SJCRH30 (cell line): ENCODE results near the gene SMU1. TPM values are rescaled to one million over a fixed set of nuclear protein-coding genes. Genes with fewer than 3 reads are reported as not detected.

Source experiments
- DNase-seq, 2 experiments: peaks; one replicate each; pipeline ENCODE4 v3.0.0-alpha.2; 2015 to 2020
- H3K27ac ChIP-seq: fragments of 250-450 bp; sonication (Bioruptor Pico); 2 replicates; pipeline ENCODE4 v1.5.1; 2020; ENCODE audit warnings: mild to moderate bottlenecking, moderate library complexity
- H3K27me3 ChIP-seq: fragments of 250-450 bp; sonication (Bioruptor Pico); 2 replicates; pipeline ENCODE4 v1.5.1; 2020; ENCODE audit warnings: mild to moderate bottlenecking, moderate library complexity
- H3K36me3 ChIP-seq: fragments of 250-450 bp; sonication (Bioruptor Pico); 2 replicates; pipeline ENCODE4 v1.5.1; 2020; ENCODE audit warnings: mild to moderate bottlenecking, moderate library complexity
- H3K4me1 ChIP-seq: fragments of 250-450 bp; sonication (Bioruptor Pico); 2 replicates; pipeline ENCODE4 v1.5.1; 2020; ENCODE audit warnings: mild to moderate bottlenecking, moderate library complexity
- H3K4me3 ChIP-seq: fragments of 250-450 bp; sonication (Bioruptor Pico); 2 replicates; pipeline ENCODE4 v1.5.1; 2020; ENCODE audit warnings: mild to moderate bottlenecking, moderate library complexity
- H3K9me3 ChIP-seq: fragments of 250-450 bp; sonication (Bioruptor Pico); replicated peaks from 2 replicates; pipeline ENCODE4 v1.5.1; 2020; ENCODE audit warnings: mild to moderate bottlenecking, moderate library complexity
- total RNA-seq: library from RNA; depleted of rRNA; stranded (reverse); fragments of >200 nt; shearing (Covaris generic); gene quantifications from 2 replicates; pipeline ENCODE4 v1.2.3, GENCODE V29; 2014

The SMU1 gene
- total RNA-seq, 1 experiment from 2014 or later = 30.4 TPM

DNA sequence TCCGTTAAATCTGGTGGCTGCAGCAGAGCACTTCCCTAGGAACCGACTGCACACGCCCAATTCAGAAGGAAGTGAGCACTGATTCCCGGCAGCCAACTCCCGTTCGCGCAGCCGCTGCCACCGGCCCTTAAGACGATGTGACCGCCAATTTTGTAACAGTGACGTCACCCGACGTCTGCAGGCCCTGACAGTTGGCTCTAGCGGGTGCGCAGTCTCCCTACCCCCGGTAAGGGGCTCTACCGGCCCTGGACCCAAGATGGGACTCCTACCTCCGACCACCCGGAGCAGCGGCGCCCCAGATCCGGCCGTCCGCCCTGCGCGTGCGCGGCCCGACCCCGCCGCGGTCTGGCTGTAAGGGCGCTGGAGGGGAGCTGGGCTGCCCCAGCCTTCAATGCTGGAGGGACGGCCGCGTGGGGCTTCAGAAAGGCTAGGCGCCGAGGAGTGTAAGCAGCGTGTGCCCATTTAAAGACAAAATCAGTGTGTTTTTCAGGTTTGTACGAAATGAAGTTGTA, 32.3 kb downstream of the SMU1 start:
- Histone ChIP-seq H3K4me1 (peaks cover 9% of the 10 kb centered on the region), H3K27me3 (no peaks in the 10 kb centered on the region), H3K9me3 (no peaks in the 10 kb centered on the region), H3K4me3 (peak overlapping the region; percentile 41), H3K27ac (no peak overlapping the region), H3K36me3 (peaks cover 32% of the 10 kb centered on the region)
- peak; percentile 38 to 44 for DNase-seq

DNA sequence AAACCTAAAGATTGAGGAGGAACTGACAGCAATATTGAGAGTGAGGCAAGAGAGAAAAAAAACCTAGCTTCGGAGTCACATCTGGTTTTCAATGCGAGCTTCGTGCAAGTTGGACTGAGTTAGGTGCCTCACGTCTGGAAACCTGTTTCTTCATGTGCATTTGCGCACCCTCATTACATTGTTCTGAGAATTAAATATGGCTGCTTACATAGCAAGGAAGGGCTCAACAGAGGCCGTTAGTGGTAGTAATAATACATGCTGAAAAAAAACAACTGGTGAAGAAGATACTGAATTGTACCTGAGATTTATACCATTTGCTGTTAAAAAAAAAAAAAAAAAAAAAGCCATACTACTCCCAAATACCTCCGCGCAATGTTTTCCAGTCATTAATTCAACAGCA, 32.8 kb downstream of the SMU1 start:
- peaks cover 34% of the 10 kb centered on the region for H3K36me3 ChIP-seq
- H3K27me3 ChIP-seq = no peaks in the 10 kb centered on the region
- peak overlapping the region; percentile 41; the same call in 1 of the 2 replicates for H3K4me3 ChIP-seq
- peaks cover 9% of the 10 kb centered on the region for H3K4me1 ChIP-seq
- no peak for DNase-seq
- H3K9me3 ChIP-seq = no peaks in the 10 kb centered on the region
- H3K27ac ChIP-seq = no peak overlapping the region

DNA sequence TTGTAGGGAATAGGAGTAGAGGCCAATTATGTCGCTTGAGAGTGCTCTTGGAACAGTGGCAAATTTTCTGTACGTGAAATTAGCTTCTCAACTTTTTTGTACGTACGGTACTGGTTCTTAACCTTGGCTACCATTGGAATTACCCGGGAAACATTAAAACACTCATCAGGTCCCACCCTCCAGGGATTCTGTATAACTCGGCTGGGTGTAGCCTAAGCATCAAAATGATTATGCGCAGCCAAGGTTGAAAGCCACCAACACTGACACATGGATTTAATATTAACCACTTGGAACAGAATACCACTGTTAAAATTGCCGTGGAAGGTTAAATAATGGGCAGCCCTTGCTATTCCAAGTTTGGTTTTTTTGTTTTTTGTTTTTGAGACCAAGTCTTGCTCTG, 34.0 kb downstream of the SMU1 start:
- Histone ChIP-seq H3K4me3 (no peak overlapping the region), H3K27ac (no peak overlapping the region)
- DNase-seq = no peak

DNA sequence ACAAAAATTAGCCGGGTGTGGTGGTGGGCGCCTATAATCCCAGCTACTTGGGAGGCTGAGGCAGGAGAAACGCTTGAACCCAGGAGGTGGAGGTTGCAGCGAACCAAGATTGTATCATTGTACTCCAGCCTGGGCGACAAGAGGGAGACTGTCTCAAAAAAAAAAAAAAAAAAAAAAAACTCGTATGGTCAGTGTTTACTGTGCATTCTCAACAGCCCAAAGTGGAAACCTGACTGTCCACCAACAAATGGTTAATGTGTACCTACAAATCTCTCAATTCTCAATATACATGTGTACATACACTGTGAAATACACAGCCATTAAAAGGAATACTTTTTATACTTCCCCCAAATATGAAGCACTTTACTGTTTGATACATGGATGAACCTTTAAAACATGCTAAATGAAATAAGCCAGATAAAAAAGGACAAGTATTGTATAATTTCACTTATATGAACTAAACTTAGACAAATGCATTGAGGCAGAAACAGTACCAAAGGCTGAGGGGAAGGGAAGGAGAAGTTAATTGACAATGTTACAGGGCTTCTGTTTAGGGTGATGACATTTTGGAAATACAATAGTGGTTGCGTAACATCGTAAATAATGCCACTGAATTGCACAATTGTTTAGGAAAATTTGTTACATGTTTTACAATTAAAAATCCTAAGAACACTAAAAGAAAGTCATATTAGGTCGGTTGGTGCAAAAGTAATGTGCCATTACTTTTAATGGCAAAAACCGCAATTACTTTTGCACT, 34.9 kb downstream of the SMU1 start:
- Histone ChIP-seq H3K27ac (peak overlapping the region; percentile 51; the same call in 1 of the 2 replicates), H3K4me3 (no peak overlapping the region), H3K9me3 (no peaks in the 10 kb centered on the region), H3K4me1 (peaks cover 9% of the 10 kb centered on the region), H3K27me3 (no peaks in the 10 kb centered on the region), H3K36me3 (peaks cover 40% of the 10 kb centered on the region)
- no peak for DNase-seq

More for the DNA sequence above, 34.0 kb downstream of the SMU1 start:
- peaks cover 9% of the 10 kb centered on the region for H3K4me1 ChIP-seq
- H3K36me3 ChIP-seq = peaks cover 35% of the 10 kb centered on the region
- no peaks in the 10 kb centered on the region for H3K27me3 ChIP-seq
- H3K9me3 ChIP-seq = no peaks in the 10 kb centered on the region

DNA sequence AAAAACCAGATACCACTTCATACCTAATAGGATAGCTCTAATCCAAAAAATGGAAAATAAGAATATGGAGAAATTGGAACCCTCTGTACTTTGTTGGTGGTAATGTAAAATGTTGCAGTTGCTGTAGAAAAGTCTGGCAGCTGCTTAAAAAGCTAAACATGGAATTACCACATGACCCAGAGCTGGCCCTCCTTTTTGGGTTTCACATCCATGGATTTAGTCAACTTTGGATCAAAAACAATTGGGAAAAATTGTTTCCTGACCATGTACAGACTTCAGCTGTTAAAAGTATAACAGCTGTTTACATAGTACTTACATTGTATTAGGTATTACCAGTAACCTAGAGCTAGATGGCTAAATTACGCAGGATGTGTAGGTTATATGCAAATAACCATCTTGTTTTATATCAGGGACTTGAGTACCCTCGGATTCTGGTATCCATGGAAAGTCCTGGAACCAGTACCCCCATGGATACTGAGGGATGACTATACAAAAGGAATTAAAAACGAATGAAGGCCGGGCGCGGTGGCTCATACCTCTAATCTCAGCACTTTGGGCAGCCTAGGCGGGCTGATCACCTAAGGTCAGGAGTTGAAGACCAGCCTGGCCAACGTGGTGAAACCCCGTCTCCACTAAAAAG, 35.6 kb downstream of the SMU1 start:
- Histone ChIP-seq H3K9me3 (no peaks in the 10 kb centered on the region), H3K27ac (peak overlapping the region; percentile 51; the same call in 1 of the 2 replicates), H3K4me3 (no peak overlapping the region), H3K36me3 (peaks cover 41% of the 10 kb centered on the region), H3K4me1 (peaks cover 9% of the 10 kb centered on the region), H3K27me3 (no peaks in the 10 kb centered on the region)
- peak; percentile 12 to 50 for DNase-seq

DNA sequence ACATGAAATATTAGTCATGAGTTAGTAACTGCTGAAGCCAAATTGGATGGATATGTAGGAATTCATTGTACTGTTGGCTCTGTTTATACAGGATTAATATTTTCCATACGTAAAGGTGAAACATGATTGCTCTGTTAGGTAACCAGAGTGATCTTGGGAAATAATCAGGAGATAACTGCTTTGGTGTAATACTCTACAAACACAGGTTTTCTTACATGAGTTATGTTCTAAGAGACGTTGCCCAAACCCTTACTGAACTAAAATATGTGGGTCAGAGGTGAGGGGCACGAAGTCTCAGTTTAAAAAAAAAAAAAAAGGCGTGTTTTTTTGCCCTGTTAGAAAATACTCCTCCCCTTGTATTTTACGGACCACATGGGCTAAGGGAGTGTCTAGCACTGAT, 43.6 kb downstream of the SMU1 start:
- no peak for DNase-seq
- no peaks in the 10 kb centered on the region for H3K9me3 ChIP-seq
- H3K27ac ChIP-seq = no peak overlapping the region
- H3K4me1 ChIP-seq = no peaks in the 10 kb centered on the region
- no peaks in the 10 kb centered on the region for H3K27me3 ChIP-seq
- H3K4me3 ChIP-seq = no peak overlapping the region
- peaks cover 93% of the 10 kb centered on the region for H3K36me3 ChIP-seq

DNA sequence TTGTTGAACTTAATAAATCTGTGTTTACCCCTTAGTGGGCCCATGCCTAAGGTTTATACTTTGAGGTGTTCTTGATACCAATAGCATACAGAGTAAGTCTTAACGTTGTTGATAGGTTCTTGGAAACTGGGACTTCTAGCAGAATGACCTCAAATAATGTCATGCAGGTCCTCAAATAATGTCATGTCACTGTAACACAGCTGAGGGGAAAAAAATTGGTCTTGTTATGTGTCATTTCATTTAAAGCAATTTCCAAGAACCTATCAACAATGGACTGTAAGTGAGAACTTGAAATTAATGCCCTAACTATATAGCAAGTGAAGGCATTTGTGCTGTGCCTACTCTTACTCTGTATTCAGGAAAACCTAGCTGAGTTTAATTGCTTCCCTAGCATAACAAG, 44.2 kb downstream of the SMU1 start:
- Histone ChIP-seq H3K9me3 (no peaks in the 10 kb centered on the region), H3K4me3 (no peak overlapping the region), H3K36me3 (peaks cover 91% of the 10 kb centered on the region), H3K4me1 (no peaks in the 10 kb centered on the region), H3K27me3 (no peaks in the 10 kb centered on the region), H3K27ac (no peak overlapping the region)
- no peak for DNase-seq

DNA sequence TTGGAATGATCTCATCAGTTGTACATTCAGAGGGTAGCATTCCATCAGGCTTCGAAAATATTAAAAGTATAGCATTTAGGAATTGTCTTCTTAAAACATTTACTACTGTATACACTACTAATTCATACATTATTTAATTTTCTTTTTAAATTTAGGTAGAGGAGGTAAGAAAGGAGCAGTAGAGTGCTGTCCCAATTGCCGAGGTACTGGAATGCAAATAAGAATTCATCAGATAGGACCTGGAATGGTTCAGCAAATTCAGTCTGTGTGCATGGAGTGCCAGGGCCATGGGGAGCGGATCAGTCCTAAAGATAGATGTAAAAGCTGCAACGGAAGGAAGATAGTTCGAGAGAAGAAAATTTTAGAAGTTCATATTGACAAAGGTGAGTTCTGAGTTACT, 46.2 kb downstream of the SMU1 start:
- H3K36me3 ChIP-seq = peaks cover 84% of the 10 kb centered on the region
- no peak overlapping the region for H3K27ac ChIP-seq
- H3K4me1 ChIP-seq = no peaks in the 10 kb centered on the region
- no peaks in the 10 kb centered on the region for H3K9me3 ChIP-seq
- no peak overlapping the region for H3K4me3 ChIP-seq
- H3K27me3 ChIP-seq = no peaks in the 10 kb centered on the region
- DNase-seq = no peak

DNA sequence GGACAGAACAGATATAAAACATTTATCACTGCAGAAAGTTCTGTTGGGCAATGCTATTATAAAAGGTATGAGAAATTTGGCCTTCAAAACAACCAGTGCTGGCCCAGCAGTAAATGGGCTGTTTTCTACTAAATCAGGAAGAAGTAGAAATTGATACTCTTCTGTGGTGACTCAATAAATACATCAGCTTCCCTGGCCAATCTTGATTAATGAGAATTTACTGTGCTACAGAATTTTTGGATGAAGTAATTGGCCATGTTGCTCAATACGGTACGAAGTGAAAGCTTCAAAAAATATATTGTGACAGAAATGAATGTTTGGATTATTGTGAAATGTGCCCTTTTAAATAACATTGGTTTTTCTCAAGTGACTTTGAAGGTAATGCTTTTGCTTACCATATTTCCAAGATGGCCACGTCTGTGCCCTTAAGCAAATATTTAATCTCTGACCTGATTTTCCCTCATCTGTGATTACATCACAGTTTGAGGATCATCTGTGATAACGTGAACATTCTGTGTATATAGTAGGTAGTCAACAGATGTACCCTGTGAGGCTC, 47.2 kb downstream of the SMU1 start:
- no peaks in the 10 kb centered on the region; the same call in 1 of the 2 replicates for H3K4me1 ChIP-seq
- H3K9me3 ChIP-seq = no peaks in the 10 kb centered on the region
- no peak overlapping the region for H3K4me3 ChIP-seq
- no peak for DNase-seq
- no peaks in the 10 kb centered on the region for H3K27me3 ChIP-seq
- H3K36me3 ChIP-seq = peaks cover 76% of the 10 kb centered on the region
- no peak overlapping the region for H3K27ac ChIP-seq

DNA sequence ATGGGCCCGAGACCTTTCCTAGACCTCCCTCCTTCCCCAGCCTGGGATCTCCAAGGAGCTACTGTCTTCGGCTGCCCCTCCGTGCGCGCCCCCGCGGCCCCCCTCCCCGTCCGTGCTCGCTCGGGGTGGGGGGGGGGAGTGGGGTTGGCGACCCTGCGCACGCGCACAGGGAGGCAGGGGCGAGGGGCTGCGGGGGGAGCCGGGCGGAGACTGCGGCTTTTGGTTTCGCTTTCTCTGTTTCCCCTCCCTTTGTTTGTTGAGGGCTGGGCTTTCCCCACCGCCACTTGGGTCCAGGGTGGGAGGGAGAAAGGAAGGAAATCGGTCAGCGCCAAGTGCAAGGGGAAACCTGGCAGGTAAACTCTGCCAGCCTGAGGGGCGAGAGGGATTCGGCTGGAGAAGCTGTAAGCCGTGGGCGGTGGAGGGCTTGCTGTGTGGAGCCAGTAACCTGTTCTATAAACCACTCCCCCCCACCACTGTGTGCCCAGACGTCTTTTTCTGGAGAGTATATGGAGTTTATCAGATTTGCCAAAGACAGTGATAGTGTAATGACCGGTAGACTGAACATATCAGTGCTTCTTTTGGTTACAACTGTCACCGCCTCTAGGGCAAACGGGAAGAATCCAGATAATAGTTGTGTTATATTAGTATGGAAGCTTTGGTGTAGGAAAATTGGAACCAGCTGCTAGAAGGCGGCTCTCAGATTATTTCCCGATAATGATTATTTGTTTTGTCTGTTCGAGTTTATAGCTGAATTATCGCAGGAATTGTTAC, 50.7 kb downstream of the SMU1 start:
- no peaks in the 10 kb centered on the region for H3K27me3 ChIP-seq
- peak overlapping the region; percentile 100 for H3K4me3 ChIP-seq
- no peaks in the 10 kb centered on the region for H3K9me3 ChIP-seq
- H3K4me1 ChIP-seq = peaks cover 6% of the 10 kb centered on the region; the same call in 1 of the 2 replicates
- peak; percentile 48 to 61 for DNase-seq
- H3K36me3 ChIP-seq = peaks cover 47% of the 10 kb centered on the region
- H3K27ac ChIP-seq = peak overlapping the region; percentile 89

DNA sequence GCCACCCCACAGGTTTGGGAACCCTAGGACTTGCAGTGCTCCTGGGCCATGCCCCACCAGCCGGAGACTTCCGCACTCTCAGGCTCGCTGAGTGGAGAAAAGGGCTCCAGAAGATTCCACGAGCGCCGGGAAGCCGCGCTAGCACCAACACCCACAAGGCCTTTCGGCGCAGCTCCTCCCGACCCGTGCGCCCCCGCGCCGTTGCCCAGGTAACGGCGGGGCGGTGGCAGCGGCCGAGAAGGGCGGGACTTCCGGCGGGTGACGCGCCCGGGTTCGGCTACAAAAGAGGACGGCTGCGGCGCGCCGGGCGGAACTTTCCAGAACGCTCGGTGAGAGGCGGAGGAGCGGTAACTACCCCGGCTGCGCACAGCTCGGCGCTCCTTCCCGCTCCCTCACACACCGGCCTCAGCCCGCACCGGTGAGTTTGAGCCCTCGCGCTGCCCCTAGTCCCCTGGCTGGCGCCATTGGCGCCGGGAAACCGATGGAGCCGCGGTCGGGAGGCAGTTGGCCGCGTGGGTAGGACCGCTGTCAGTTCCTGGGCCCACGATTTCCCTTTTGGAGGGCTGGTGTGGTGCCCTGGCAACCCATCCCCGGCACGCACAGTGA, 51.4 kb downstream of the SMU1 start, which contains the start of gene DNAJA1:
Gene DNAJA1, plus strand, starts transcription at position 308 of the 606 bp plus-strand sequence. CDS start 1,212 bp downstream, outside the sequence.
- peak; percentile 87 to 92 for DNase-seq
- H3K9me3 ChIP-seq = no peaks in the 10 kb centered on the region
- peak within 1 kb of the TSS; percentile 100 for H3K4me3 ChIP-seq
- peaks cover 6% of the 10 kb centered on the region; the same call in 1 of the 2 replicates for H3K4me1 ChIP-seq
- H3K27me3 ChIP-seq = no peaks in the 10 kb centered on the region
- H3K36me3 ChIP-seq = peaks cover 40% of the 10 kb centered on the region
- H3K27ac ChIP-seq = peak within 1 kb of the TSS; percentile 89

DNA sequence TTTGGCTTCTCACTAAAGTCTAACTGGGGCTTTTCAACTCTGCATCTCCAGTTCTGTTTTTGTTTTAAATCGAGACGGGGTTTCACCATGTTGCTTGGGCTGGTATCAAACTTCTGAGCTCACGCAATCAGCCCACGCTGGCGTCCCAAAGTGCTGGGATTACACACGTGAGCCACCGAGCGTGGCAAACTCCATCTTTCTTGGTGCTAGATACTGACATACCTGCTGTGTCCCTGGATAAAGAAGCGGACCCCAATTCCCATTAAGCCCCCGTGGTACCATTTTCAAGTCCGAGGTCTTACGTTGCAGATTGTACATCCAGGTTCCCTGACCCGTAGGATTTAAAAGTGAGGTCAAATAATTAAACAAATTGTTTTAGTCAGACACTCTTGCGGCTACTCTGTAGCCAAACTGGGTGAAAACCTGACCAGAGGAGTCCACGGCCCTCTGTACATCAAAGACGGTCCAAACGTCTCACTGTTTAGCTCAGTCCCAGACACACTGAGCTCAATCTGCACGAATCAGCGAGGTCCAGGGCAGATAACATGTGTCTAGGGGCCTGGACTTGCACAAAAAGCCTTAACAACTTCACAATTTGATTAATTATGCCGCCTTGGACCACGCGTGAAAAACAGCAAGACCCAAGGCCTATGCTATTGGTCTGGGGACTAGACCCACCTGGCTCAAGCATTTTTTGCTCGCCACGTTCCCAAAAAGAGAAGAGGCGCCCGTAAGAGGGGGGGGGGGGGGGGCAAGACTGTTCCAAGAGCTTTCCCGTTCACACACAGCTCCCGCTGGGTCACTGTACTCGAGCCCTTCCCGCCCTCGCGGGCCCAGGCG, 52.1 kb downstream of the SMU1 start:
- no peaks in the 10 kb centered on the region for H3K9me3 ChIP-seq

DNA sequence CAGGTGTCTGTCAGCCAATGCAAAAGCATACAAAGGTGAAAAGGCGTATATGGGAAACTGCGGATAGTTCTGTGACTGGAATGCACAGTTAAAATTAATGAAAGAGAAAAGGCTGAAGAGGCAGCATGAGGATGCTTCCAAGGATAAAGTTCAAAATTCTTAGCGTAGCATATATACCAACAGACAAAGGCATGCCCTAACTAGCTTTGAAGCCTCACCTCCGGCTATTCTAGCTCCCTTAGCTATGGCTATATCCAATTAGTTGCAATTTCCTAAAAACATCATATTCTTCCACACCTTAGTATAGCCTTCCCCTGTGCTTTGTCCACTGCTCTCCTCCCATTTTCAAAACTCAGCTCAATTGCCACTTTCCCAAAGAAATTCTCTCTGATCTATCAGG, 52.8 kb downstream of the SMU1 start:
- H3K4me3 ChIP-seq = no peak overlapping the region
- peaks cover 6% of the 10 kb centered on the region; the same call in 1 of the 2 replicates for H3K4me1 ChIP-seq

More for the DNA sequence above, 52.1 kb downstream of the SMU1 start:
- H3K4me3 ChIP-seq = peak overlapping the region; percentile 100
- H3K36me3 ChIP-seq = peaks cover 33% of the 10 kb centered on the region
- no peaks in the 10 kb centered on the region for H3K27me3 ChIP-seq
- peak; percentile 8 to 29 for DNase-seq
- peak overlapping the region; percentile 89 for H3K27ac ChIP-seq
- H3K4me1 ChIP-seq = peaks cover 6% of the 10 kb centered on the region; the same call in 1 of the 2 replicates

More for the DNA sequence above, 52.8 kb downstream of the SMU1 start:
- no peak for DNase-seq
- no peak overlapping the region for H3K27ac ChIP-seq
- no peaks in the 10 kb centered on the region for H3K9me3 ChIP-seq
- H3K36me3 ChIP-seq = peaks cover 29% of the 10 kb centered on the region
- no peaks in the 10 kb centered on the region for H3K27me3 ChIP-seq
